ENCODE data around the gene RYR1. TPM values are rescaled to one million over a fixed set of nuclear protein-coding genes. Genes with fewer than 3 reads are reported as not detected.

Gene RYR1
- polyA plus RNA-seq, 1 of the 3 experiments (the other 2 are of a cell fraction) = under 0.01 TPM

GRCh38 chr19:38388349-38389100 is 45.0 kb upstream of the RYR1 start, which contains the start of gene SPRED3:
SPRED3 (plus strand) TSS chr19:38388697; CDS start chr19:38390303, 1,606 bp downstream.
- Histone ChIP-seq H3K4me3 (ENCODE audit: low read depth in 2 of 2, low read length in 1 of 2) (peak within 1 kb of the TSS; percentile 84 to 99), H3K4me2 (peak within 1 kb of the TSS; percentile 98), H3K4me1 (ENCODE audit: control insufficient read depth in 1 of 2, insufficient read depth in 2 of 2, low read depth in 1 of 2, low read length in 1 of 2) (peaks cover 9 to 13% of the 10 kb centered on the region in 2 experiments; a peak in 2 of 4 replicates), H3K79me2 (ENCODE audit: insufficient read depth) (peaks cover 30% of the 10 kb centered on the region), H3K9me2 (no peaks in the 10 kb centered on the region), H3K27me3 (ENCODE audit: insufficient read depth) (no peaks in the 10 kb centered on the region), H3K36me3 (replicated peaks in 1 of 2; ENCODE audit: control insufficient read depth in 1 of 2, insufficient read depth in 2 of 2, low read length in 1 of 2) (peaks cover 21% of the 10 kb centered on the region in 2 experiments), H2AFZ (ENCODE audit: low read depth) (peak within 1 kb of the TSS; percentile 85; the same call in 1 of the 2 replicates), H3K9ac (peak within 1 kb of the TSS; percentile 95), H4K20me1 (ENCODE audit: insufficient read depth) (0 out of 2 replicates have a peak, but pooled peaks cover 5% of the 10 kb centered on the region), H3K9me3 (no peaks in the 10 kb centered on the region), H3F3A (replicated peaks; ENCODE audit: insufficient read depth) (peaks cover 19% of the 10 kb centered on the region), H3K27ac (ENCODE audit: low read depth in 2 of 2, low read length in 1 of 2) (peak within 1 kb of the TSS; percentile 88 to 95)
- WGBS (ENCODE audit: low lambda C conversion rate) = 2% methylated on average over 29 of the region's 46 CpGs
- DNase-seq = peak; percentile 90
- peak; percentile 70 for TF ChIP-seq CHD2 (IDR thresholded peaks at IDR 0.05; ENCODE audit: low read length, partially characterized antibody)
- TF ChIP-seq, protein P1, sequence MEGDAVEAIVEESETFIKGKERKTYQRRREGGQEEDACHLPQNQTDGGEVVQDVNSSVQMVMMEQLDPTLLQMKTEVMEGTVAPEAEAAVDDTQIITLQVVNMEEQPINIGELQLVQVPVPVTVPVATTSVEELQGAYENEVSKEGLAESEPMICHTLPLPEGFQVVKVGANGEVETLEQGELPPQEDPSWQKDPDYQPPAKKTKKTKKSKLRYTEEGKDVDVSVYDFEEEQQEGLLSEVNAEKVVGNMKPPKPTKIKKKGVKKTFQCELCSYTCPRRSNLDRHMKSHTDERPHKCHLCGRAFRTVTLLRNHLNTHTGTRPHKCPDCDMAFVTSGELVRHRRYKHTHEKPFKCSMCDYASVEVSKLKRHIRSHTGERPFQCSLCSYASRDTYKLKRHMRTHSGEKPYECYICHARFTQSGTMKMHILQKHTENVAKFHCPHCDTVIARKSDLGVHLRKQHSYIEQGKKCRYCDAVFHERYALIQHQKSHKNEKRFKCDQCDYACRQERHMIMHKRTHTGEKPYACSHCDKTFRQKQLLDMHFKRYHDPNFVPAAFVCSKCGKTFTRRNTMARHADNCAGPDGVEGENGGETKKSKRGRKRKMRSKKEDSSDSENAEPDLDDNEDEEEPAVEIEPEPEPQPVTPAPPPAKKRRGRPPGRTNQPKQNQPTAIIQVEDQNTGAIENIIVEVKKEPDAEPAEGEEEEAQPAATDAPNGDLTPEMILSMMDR (IDR thresholded peaks at IDR 0.05) = no peak
- ChIA-PET POLR2A (interaction anchor here (0.5 to 4.1 kb wide), 5 partner anchors 13 to 28 kb away, joined by 3 to 30 read pairs (median 7); partner anchors contain the start of genes FAM98C and PSMD8), CTCF (interaction anchor here (0.9 to 4.1 kb wide), 6 partner anchors 14 to 490 kb away, joined by 3 to 34 read pairs (median 4); partner anchors contain the start of genes CATSPERG, FAM98C and PSMD8)

- Histone ChIP-seq H3K4me1 (ENCODE audit: control insufficient read depth in 1 of 2, insufficient read depth in 2 of 2, low read depth in 1 of 2, low read length in 1 of 2) (peaks cover 9 to 13% of the 10 kb centered on the region in 2 experiments; a peak in 2 of 4 replicates), H3K27ac (ENCODE audit: low read depth in 2 of 2, low read length in 1 of 2) (peak overlapping the region; percentile 88 to 95), H4K20me1 (ENCODE audit: insufficient read depth) (0 out of 2 replicates have a peak, but pooled peaks cover 3% of the 10 kb centered on the region), H3K4me3 (ENCODE audit: low read depth in 2 of 2, low read length in 1 of 2) (peak overlapping the region; percentile 84 to 99), H3K79me2 (ENCODE audit: insufficient read depth) (peaks cover 32% of the 10 kb centered on the region), H3K9me3 (no peaks in the 10 kb centered on the region), H3F3A (replicated peaks; ENCODE audit: insufficient read depth) (peaks cover 19% of the 10 kb centered on the region), H3K9me2 (no peaks in the 10 kb centered on the region), H3K9ac (peak overlapping the region; percentile 95), H3K36me3 (replicated peaks in 1 of 2; ENCODE audit: control insufficient read depth in 1 of 2, insufficient read depth in 2 of 2, low read length in 1 of 2) (peaks cover 22 to 23% of the 10 kb centered on the region in 2 experiments), H2AFZ (ENCODE audit: low read depth) (peak overlapping the region; percentile 70; the same call in 1 of the 2 replicates), H3K4me2 (peak overlapping the region; percentile 98), H3K27me3 (ENCODE audit: insufficient read depth) (no peaks in the 10 kb centered on the region)
- 12% methylated on average over 23 of the region's 28 CpGs for WGBS (ENCODE audit: low lambda C conversion rate)
- ChIA-PET POLR2A (interaction anchor here (1.3 to 4.1 kb wide), 4 partner anchors 12 to 29 kb away, joined by 6 to 30 read pairs (median 18); partner anchors contain the start of genes FAM98C and PSMD8), CTCF (interaction anchor here (0.9 to 4.1 kb wide), 8 partner anchors 14 to 491 kb away, joined by 3 to 34 read pairs (median 4); partner anchors contain the start of genes CATSPERG, FAM98C and PSMD8)
- DNase-seq = peak; percentile 80
- TF ChIP-seq PBX3 (IDR thresholded peaks at IDR 0.05) (peak; percentile 20; the same call in 1 of the 2 replicates), MAX (IDR thresholded peaks at IDR 0.05; ENCODE audit: low read depth) (no peak), FOXJ3 (CRISPR knock-in tag; IDR thresholded peaks at IDR 0.05) (no peak), RAD21 (IDR thresholded peaks at IDR 0.05; ENCODE audit: low read length) (no peak), SMC3 (IDR thresholded peaks at IDR 0.05; ENCODE audit: low read depth, low read length) (no peak), CHD2 (IDR thresholded peaks at IDR 0.05; ENCODE audit: low read length, partially characterized antibody) (no peak), RCOR1 (IDR thresholded peaks at IDR 0.05; ENCODE audit: low read length) (no peak), SIN3A (IDR thresholded peaks at IDR 0.05; ENCODE audit: borderline replicate concordance, low read depth, low read length) (0 out of 2 replicates have a peak, but pooled peaks have one; percentile 11)
- TF ChIP-seq, protein P2, sequence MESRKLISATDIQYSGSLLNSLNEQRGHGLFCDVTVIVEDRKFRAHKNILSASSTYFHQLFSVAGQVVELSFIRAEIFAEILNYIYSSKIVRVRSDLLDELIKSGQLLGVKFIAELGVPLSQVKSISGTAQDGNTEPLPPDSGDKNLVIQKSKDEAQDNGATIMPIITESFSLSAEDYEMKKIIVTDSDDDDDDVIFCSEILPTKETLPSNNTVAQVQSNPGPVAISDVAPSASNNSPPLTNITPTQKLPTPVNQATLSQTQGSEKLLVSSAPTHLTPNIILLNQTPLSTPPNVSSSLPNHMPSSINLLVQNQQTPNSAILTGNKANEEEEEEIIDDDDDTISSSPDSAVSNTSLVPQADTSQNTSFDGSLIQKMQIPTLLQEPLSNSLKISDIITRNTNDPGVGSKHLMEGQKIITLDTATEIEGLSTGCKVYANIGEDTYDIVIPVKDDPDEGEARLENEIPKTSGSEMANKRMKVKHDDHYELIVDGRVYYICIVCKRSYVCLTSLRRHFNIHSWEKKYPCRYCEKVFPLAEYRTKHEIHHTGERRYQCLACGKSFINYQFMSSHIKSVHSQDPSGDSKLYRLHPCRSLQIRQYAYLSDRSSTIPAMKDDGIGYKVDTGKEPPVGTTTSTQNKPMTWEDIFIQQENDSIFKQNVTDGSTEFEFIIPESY (IDR thresholded peaks at IDR 0.05; ENCODE audit: borderline replicate concordance, low read depth) = no peak
- TF ChIP-seq, protein P3, sequence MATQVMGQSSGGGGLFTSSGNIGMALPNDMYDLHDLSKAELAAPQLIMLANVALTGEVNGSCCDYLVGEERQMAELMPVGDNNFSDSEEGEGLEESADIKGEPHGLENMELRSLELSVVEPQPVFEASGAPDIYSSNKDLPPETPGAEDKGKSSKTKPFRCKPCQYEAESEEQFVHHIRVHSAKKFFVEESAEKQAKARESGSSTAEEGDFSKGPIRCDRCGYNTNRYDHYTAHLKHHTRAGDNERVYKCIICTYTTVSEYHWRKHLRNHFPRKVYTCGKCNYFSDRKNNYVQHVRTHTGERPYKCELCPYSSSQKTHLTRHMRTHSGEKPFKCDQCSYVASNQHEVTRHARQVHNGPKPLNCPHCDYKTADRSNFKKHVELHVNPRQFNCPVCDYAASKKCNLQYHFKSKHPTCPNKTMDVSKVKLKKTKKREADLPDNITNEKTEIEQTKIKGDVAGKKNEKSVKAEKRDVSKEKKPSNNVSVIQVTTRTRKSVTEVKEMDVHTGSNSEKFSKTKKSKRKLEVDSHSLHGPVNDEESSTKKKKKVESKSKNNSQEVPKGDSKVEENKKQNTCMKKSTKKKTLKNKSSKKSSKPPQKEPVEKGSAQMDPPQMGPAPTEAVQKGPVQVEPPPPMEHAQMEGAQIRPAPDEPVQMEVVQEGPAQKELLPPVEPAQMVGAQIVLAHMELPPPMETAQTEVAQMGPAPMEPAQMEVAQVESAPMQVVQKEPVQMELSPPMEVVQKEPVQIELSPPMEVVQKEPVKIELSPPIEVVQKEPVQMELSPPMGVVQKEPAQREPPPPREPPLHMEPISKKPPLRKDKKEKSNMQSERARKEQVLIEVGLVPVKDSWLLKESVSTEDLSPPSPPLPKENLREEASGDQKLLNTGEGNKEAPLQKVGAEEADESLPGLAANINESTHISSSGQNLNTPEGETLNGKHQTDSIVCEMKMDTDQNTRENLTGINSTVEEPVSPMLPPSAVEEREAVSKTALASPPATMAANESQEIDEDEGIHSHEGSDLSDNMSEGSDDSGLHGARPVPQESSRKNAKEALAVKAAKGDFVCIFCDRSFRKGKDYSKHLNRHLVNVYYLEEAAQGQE (IDR thresholded peaks at IDR 0.05; ENCODE audit: low read depth, low read length) = no peak
Measured at GRCh38 chr19:38389101-38389925, 44.2 kb upstream of the RYR1 start.

Data from SK-N-SH (cell line).